WTC11 (cell line): ENCODE data around the gene APOBEC4. TPM values are rescaled to one million over a fixed set of nuclear protein-coding genes. Genes with fewer than 3 reads are reported as not detected.

Experiments
- ATAC-seq: fragments of 200-7000 bp; cut with Tn5 transposase; 2 replicates; pipeline ENCODE4 v1.10.0; 2021; ENCODE audit warnings: mild to moderate bottlenecking, moderate library complexity
- CTCF ChIA-PET: fragments of 300-600 bp; sonication (Branson Sonifier 250); formaldehyde crosslinking; loops from one replicate; lab custom pipeline; 2021; ENCODE audit warnings: antibody characterized with exemption; lab: Charles Lee
- POLR2A ChIA-PET: fragments of 350-600 bp; sonication (Branson Sonifier 250); formaldehyde crosslinking; loops from one replicate; lab custom pipeline; 2021; ENCODE audit warnings: antibody characterized with exemption; lab: Charles Lee
- DNase-seq: peaks from one replicate; pipeline ENCODE4 v3.0.0; 2021; ENCODE audit warnings: low spot score
- H3K27ac Mint-ChIP-seq: 2 replicates; pipeline ENCODE4 v1.8.0; 2021; ENCODE audit warnings: mixed read lengths
- H3K27me3 Mint-ChIP-seq: 2 replicates; pipeline ENCODE4 v1.8.0; 2021; ENCODE audit warnings: low read depth, mild to moderate bottlenecking, moderate library complexity, mixed read lengths
- H3K36me3 Mint-ChIP-seq: 2 replicates; pipeline ENCODE4 v1.8.0; 2021; ENCODE audit warnings: mixed read lengths
- H3K4me1 Mint-ChIP-seq: 2 replicates; pipeline ENCODE4 v1.8.0; 2022; ENCODE audit warnings: mixed read lengths
- H3K4me3 Mint-ChIP-seq: 2 replicates; pipeline ENCODE4 v1.8.0; 2021; ENCODE audit warnings: mild to moderate bottlenecking, moderate library complexity, mixed read lengths
- H3K9me3 Mint-ChIP-seq: 2 replicates; pipeline ENCODE4 v1.8.0; 2021; ENCODE audit warnings: mixed read lengths
- CREM ChIP-seq: sonication (generic); formaldehyde crosslinking; IDR thresholded peaks from 2 replicates; pipeline ENCODE4 v1.8.1; 2022; ENCODE audit warnings: mild to moderate bottlenecking, missing genetic modification reagents, moderate library complexity
- FOXP1 ChIP-seq: sonication (generic); formaldehyde crosslinking; IDR thresholded peaks from 2 replicates; pipeline ENCODE4 v1.8.0; 2022; ENCODE audit warnings: missing genetic modification reagents, mild to moderate bottlenecking, moderate library complexity, borderline replicate concordance
- NFYB ChIP-seq: sonication (generic); formaldehyde crosslinking; conservative IDR thresholded peaks from 2 replicates; pipeline ENCODE4 v1.8.0; 2022; ENCODE audit warnings: low read depth, missing genetic modification reagents
- TEAD4 ChIP-seq: sonication (generic); formaldehyde crosslinking; IDR thresholded peaks from 2 replicates; pipeline ENCODE4 v1.8.0; 2022; ENCODE audit warnings: mild to moderate bottlenecking, missing genetic modification reagents
- ZNF423 ChIP-seq: fragments of 250-450 bp; sonication (Bioruptor Pico); IDR thresholded peaks from 2 replicates; pipeline ENCODE4 v2.1.2; 2022; ENCODE audit warnings: mild to moderate bottlenecking, moderate library complexity
- total RNA-seq: library from RNA; stranded (reverse); gene quantifications from 3 replicates; pipeline ENCODE4 v1.2.3, GENCODE V29; 2021
- TF ChIP-seq, protein P1 (sequence below): sonication (generic); formaldehyde crosslinking; IDR thresholded peaks from 2 replicates; pipeline ENCODE4 v1.8.0; 2022; ENCODE audit warnings: mild to moderate bottlenecking, missing genetic modification reagents
- TF ChIP-seq, protein P2 (sequence below): sonication (generic); formaldehyde crosslinking; IDR thresholded peaks from 2 replicates; pipeline ENCODE4 v1.8.1; 2023; ENCODE audit warnings: mild to moderate bottlenecking, moderate library complexity, missing genetic modification reagents
- TF ChIP-seq, protein P3 (sequence below): sonication (generic); formaldehyde crosslinking; conservative IDR thresholded peaks from 2 replicates; pipeline ENCODE4 v1.8.1; 2023; ENCODE audit warnings: mild to moderate bottlenecking, low read depth, missing genetic modification reagents, moderate library complexity
- TF ChIP-seq, protein P4 (sequence below): fragments of 250-450 bp; sonication (Bioruptor Pico); IDR thresholded peaks from 2 replicates; pipeline ENCODE4 v1.9.0; 2021; ENCODE audit warnings: mild to moderate bottlenecking
- TF ChIP-seq, protein P5 (sequence below): sonication (generic); formaldehyde crosslinking; IDR thresholded peaks from 2 replicates; pipeline ENCODE4 v1.8.1; 2023; ENCODE audit warnings: mild to moderate bottlenecking, missing genetic modification reagents, moderate library complexity
- TF ChIP-seq, protein P6 (sequence below): sonication (generic); formaldehyde crosslinking; IDR thresholded peaks from 2 replicates; pipeline ENCODE4 v1.8.1; 2023; ENCODE audit warnings: mild to moderate bottlenecking, missing genetic modification reagents, borderline replicate concordance
- TF ChIP-seq, protein P7 (sequence below): sonication (generic); formaldehyde crosslinking; IDR thresholded peaks from 2 replicates; pipeline ENCODE4 v1.8.1; 2023; ENCODE audit warnings: mild to moderate bottlenecking, missing genetic modification reagents
- TF ChIP-seq, protein P8 (sequence below): sonication (generic); formaldehyde crosslinking; IDR thresholded peaks from 2 replicates; pipeline ENCODE4 v1.8.0; 2022; ENCODE audit warnings: mild to moderate bottlenecking, missing genetic modification reagents

Gene APOBEC4
- total RNA-seq, 1 experiment from 2014 or later = not detected

DNA sequence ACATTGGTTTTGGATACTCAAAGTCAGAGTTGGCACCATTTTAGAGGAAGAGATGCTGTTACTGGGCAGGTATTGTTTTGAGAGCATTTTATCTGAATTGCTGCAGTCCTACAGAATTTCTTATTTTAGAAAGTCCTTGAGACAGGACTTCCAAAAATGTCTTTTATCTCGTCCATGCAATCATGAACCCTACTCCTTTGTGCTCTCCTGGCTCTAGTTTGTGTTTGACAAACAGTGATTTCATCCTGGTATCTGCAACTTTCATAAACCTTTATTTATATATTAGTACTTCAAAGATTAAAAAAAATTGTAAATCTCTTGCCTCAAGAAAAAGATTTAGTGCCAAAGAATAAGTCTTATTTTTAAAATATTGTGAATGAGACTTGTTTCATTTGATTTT lies 12.9 kb downstream of the APOBEC4 start (continued):
- TF ChIP-seq, protein P1, sequence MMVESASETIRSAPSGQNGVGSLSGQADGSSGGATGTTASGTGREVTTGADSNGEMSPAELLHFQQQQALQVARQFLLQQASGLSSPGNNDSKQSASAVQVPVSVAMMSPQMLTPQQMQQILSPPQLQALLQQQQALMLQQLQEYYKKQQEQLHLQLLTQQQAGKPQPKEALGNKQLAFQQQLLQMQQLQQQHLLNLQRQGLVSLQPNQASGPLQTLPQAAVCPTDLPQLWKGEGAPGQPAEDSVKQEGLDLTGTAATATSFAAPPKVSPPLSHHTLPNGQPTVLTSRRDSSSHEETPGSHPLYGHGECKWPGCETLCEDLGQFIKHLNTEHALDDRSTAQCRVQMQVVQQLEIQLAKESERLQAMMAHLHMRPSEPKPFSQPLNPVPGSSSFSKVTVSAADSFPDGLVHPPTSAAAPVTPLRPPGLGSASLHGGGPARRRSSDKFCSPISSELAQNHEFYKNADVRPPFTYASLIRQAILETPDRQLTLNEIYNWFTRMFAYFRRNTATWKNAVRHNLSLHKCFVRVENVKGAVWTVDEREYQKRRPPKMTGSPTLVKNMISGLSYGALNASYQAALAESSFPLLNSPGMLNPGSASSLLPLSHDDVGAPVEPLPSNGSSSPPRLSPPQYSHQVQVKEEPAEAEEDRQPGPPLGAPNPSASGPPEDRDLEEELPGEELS = no peak
- no peak for TF ChIP-seq CREM (CRISPR knock-in tag)

DNA sequence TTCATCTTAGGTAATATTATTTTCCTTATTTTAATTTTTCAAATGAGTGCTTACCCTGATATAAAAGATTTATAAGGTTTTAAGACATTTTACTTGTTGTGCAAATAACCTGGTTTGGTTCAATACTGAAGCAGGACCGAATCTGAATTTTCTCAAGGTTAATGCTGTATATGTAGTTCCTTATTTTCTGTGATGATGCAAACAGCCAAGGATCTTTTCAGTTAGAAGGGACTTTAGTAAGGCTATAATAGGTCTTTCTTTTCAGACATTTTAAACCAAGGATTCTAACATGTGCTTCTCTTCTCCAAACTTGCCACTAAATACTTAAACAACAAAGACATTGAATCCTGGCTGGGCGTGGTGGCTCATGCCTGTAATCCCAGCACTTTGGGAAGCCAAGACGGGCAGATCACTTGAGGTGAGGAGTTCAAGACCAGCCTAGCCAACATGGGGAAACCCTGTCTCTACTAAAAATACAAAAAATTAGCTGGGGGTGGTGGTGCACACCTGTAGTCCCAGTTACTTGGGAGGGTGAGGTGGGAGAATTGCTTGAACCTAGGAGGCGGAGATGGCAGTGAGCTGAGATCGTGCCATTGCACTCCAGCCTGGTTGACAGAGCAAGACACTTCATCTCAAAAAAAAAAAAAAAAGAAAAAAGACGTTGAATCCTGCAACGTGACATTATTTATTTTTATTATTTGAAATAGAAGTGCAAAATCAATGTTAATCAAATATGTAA lies 14.3 kb downstream of the APOBEC4 start:
- no peak overlapping the region for H3K27ac Mint-ChIP-seq
- peaks cover 15% of the 10 kb centered on the region for H3K4me1 Mint-ChIP-seq
- TF ChIP-seq, protein P2, sequence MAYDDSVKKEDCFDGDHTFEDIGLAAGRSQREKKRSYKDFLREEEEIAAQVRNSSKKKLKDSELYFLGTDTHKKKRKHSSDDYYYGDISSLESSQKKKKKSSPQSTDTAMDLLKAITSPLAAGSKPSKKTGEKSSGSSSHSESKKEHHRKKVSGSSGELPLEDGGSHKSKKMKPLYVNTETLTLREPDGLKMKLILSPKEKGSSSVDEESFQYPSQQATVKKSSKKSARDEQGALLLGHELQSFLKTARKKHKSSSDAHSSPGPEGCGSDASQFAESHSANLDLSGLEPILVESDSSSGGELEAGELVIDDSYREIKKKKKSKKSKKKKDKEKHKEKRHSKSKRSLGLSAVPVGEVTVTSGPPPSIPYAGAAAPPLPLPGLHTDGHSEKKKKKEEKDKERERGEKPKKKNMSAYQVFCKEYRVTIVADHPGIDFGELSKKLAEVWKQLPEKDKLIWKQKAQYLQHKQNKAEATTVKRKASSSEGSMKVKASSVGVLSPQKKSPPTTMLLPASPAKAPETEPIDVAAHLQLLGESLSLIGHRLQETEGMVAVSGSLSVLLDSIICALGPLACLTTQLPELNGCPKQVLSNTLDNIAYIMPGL (CRISPR knock-in tag) = no peak
- TF ChIP-seq NFYB (CRISPR knock-in tag) = no peak
- H3K36me3 Mint-ChIP-seq = no peaks in the 10 kb centered on the region
- ATAC-seq (no peak), DNase-seq (no peak)
- ChIA-PET CTCF (no interaction called here), POLR2A (no interaction called here)
- no peaks in the 10 kb centered on the region for H3K9me3 Mint-ChIP-seq
- H3K4me3 Mint-ChIP-seq = no peak overlapping the region
- H3K27me3 Mint-ChIP-seq = peaks cover 15% of the 10 kb centered on the region

DNA sequence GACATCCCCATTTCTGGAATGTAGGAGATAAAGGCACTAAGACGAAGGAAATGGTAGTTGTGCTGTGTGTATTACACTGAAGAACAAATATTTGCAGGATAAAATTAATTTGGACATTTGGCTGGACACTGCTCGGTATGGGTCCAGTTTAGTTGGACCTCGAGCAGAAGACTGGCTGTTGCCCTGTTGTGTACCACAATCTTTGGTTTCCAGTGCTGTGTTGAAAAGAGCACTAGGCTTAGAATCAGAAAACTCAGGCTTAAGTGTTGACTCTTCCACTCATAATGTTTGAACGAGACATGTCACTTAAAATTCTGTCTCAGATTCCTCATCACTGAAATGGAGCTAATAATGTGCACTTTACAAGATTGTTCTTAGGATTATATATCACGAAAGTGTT lies 16.3 kb downstream of the APOBEC4 start:
- H3K36me3 Mint-ChIP-seq = no peaks in the 10 kb centered on the region
- H3K27ac Mint-ChIP-seq = no peak overlapping the region
- ChIA-PET POLR2A (no interaction called here), CTCF (no interaction called here)
- ATAC-seq (no peak), DNase-seq (no peak)
- peaks cover 15% of the 10 kb centered on the region for H3K27me3 Mint-ChIP-seq
- H3K4me1 Mint-ChIP-seq = peaks cover 30% of the 10 kb centered on the region
- no peaks in the 10 kb centered on the region for H3K9me3 Mint-ChIP-seq
- peak overlapping the region; percentile 98 for H3K4me3 Mint-ChIP-seq
- TF ChIP-seq FOXP1 (CRISPR knock-in tag) = no peak
- TF ChIP-seq TEAD4 (CRISPR knock-in tag) = no peak
- TF ChIP-seq, protein P3, sequence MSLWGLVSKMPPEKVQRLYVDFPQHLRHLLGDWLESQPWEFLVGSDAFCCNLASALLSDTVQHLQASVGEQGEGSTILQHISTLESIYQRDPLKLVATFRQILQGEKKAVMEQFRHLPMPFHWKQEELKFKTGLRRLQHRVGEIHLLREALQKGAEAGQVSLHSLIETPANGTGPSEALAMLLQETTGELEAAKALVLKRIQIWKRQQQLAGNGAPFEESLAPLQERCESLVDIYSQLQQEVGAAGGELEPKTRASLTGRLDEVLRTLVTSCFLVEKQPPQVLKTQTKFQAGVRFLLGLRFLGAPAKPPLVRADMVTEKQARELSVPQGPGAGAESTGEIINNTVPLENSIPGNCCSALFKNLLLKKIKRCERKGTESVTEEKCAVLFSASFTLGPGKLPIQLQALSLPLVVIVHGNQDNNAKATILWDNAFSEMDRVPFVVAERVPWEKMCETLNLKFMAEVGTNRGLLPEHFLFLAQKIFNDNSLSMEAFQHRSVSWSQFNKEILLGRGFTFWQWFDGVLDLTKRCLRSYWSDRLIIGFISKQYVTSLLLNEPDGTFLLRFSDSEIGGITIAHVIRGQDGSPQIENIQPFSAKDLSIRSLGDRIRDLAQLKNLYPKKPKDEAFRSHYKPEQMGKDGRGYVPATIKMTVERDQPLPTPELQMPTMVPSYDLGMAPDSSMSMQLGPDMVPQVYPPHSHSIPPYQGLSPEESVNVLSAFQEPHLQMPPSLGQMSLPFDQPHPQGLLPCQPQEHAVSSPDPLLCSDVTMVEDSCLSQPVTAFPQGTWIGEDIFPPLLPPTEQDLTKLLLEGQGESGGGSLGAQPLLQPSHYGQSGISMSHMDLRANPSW (CRISPR knock-in tag) = no peak
- TF ChIP-seq ZNF423 (CRISPR knock-in tag) = no peak
- TF ChIP-seq, protein P4, sequence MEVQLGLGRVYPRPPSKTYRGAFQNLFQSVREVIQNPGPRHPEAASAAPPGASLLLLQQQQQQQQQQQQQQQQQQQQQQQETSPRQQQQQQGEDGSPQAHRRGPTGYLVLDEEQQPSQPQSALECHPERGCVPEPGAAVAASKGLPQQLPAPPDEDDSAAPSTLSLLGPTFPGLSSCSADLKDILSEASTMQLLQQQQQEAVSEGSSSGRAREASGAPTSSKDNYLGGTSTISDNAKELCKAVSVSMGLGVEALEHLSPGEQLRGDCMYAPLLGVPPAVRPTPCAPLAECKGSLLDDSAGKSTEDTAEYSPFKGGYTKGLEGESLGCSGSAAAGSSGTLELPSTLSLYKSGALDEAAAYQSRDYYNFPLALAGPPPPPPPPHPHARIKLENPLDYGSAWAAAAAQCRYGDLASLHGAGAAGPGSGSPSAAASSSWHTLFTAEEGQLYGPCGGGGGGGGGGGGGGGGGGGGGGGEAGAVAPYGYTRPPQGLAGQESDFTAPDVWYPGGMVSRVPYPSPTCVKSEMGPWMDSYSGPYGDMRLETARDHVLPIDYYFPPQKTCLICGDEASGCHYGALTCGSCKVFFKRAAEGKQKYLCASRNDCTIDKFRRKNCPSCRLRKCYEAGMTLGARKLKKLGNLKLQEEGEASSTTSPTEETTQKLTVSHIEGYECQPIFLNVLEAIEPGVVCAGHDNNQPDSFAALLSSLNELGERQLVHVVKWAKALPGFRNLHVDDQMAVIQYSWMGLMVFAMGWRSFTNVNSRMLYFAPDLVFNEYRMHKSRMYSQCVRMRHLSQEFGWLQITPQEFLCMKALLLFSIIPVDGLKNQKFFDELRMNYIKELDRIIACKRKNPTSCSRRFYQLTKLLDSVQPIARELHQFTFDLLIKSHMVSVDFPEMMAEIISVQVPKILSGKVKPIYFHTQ (CRISPR knock-in tag) = no peak
- TF ChIP-seq, protein P5, sequence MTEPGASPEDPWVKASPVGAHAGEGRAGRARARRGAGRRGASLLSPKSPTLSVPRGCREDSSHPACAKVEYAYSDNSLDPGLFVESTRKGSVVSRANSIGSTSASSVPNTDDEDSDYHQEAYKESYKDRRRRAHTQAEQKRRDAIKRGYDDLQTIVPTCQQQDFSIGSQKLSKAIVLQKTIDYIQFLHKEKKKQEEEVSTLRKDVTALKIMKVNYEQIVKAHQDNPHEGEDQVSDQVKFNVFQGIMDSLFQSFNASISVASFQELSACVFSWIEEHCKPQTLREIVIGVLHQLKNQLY (CRISPR knock-in tag) = no peak
- TF ChIP-seq, protein P6, sequence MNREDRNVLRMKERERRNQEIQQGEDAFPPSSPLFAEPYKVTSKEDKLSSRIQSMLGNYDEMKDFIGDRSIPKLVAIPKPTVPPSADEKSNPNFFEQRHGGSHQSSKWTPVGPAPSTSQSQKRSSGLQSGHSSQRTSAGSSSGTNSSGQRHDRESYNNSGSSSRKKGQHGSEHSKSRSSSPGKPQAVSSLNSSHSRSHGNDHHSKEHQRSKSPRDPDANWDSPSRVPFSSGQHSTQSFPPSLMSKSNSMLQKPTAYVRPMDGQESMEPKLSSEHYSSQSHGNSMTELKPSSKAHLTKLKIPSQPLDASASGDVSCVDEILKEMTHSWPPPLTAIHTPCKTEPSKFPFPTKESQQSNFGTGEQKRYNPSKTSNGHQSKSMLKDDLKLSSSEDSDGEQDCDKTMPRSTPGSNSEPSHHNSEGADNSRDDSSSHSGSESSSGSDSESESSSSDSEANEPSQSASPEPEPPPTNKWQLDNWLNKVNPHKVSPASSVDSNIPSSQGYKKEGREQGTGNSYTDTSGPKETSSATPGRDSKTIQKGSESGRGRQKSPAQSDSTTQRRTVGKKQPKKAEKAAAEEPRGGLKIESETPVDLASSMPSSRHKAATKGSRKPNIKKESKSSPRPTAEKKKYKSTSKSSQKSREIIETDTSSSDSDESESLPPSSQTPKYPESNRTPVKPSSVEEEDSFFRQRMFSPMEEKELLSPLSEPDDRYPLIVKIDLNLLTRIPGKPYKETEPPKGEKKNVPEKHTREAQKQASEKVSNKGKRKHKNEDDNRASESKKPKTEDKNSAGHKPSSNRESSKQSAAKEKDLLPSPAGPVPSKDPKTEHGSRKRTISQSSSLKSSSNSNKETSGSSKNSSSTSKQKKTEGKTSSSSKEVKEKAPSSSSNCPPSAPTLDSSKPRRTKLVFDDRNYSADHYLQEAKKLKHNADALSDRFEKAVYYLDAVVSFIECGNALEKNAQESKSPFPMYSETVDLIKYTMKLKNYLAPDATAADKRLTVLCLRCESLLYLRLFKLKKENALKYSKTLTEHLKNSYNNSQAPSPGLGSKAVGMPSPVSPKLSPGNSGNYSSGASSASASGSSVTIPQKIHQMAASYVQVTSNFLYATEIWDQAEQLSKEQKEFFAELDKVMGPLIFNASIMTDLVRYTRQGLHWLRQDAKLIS (CRISPR knock-in tag) = no peak
- TF ChIP-seq, protein P7, sequence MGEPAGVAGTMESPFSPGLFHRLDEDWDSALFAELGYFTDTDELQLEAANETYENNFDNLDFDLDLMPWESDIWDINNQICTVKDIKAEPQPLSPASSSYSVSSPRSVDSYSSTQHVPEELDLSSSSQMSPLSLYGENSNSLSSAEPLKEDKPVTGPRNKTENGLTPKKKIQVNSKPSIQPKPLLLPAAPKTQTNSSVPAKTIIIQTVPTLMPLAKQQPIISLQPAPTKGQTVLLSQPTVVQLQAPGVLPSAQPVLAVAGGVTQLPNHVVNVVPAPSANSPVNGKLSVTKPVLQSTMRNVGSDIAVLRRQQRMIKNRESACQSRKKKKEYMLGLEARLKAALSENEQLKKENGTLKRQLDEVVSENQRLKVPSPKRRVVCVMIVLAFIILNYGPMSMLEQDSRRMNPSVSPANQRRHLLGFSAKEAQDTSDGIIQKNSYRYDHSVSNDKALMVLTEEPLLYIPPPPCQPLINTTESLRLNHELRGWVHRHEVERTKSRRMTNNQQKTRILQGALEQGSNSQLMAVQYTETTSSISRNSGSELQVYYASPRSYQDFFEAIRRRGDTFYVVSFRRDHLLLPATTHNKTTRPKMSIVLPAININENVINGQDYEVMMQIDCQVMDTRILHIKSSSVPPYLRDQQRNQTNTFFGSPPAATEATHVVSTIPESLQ (CRISPR knock-in tag) = no peak
- TF ChIP-seq, protein P8, sequence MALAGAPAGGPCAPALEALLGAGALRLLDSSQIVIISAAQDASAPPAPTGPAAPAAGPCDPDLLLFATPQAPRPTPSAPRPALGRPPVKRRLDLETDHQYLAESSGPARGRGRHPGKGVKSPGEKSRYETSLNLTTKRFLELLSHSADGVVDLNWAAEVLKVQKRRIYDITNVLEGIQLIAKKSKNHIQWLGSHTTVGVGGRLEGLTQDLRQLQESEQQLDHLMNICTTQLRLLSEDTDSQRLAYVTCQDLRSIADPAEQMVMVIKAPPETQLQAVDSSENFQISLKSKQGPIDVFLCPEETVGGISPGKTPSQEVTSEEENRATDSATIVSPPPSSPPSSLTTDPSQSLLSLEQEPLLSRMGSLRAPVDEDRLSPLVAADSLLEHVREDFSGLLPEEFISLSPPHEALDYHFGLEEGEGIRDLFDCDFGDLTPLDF (CRISPR knock-in tag) = no peak
